ENCODE data around the gene DMKN.

- no peak for TF ChIP-seq SUZ12 (IDR thresholded peaks at IDR 0.05; ENCODE audit: extremely low read depth, insufficient read depth, insufficient read length)
- no peak for TF ChIP-seq ZNF274 (IDR thresholded peaks at IDR 0.05; ENCODE audit: low read depth, low read length)
Measured at GRCh38 chr19:35539314-35539713, 25.9 kb upstream of the DMKN start.
